GDM1 (cell line): ENCODE measurements around the gene LYPD5.

Experiments used
- DNase-seq: peaks from one replicate; lab custom pipeline; 2025; lab: John Stamatoyannopoulos, UW

LYPD5 gene

GRCh38 chr19:43752287-43752875, 49.9 kb downstream of the LYPD5 start:
- no peak for DNase-seq

- DNase-seq, result no peak
Measured at GRCh38 chr19:43751466-43752220, 50.6 kb downstream of the LYPD5 start.

GRCh38 chr19:43749898-43750297, 52.3 kb downstream of the LYPD5 start:
- DNase-seq, result no peak

GRCh38 chr19:43749152-43749551, 53.1 kb downstream of the LYPD5 start:
- no peak for DNase-seq

GRCh38 chr19:43748685-43749084, 53.6 kb downstream of the LYPD5 start:
- no peak for DNase-seq

GRCh38 chr19:43748205-43748594, 54.0 kb downstream of the LYPD5 start:
- no peak for DNase-seq

GRCh38 chr19:43747557-43748204, 54.6 kb downstream of the LYPD5 start:
- no peak for DNase-seq
